ENCODE data around the gene ANKRD42.
A peak's percentile ranks its signal among the peaks of the same experiment; 100 is the strongest.

Gene ANKRD42

GRCh38 chr11:83193315-83194280, at the start of gene ANKRD42:
ANKRD42 (plus strand) TSS chr11:83193712; CDS start chr11:83194671, 959 bp downstream.
- peak; percentile 90 for DNase-seq (ENCODE audit: low spot score)

- DNase-seq (ENCODE audit: low spot score), result no peak
Observed at GRCh38 chr11:83147895-83148294, 45.6 kb upstream of the ANKRD42 start.

GRCh38 chr11:83150450-83150849, 43.1 kb upstream of the ANKRD42 start:
- DNase-seq (ENCODE audit: low spot score), result no peak

DNA sequence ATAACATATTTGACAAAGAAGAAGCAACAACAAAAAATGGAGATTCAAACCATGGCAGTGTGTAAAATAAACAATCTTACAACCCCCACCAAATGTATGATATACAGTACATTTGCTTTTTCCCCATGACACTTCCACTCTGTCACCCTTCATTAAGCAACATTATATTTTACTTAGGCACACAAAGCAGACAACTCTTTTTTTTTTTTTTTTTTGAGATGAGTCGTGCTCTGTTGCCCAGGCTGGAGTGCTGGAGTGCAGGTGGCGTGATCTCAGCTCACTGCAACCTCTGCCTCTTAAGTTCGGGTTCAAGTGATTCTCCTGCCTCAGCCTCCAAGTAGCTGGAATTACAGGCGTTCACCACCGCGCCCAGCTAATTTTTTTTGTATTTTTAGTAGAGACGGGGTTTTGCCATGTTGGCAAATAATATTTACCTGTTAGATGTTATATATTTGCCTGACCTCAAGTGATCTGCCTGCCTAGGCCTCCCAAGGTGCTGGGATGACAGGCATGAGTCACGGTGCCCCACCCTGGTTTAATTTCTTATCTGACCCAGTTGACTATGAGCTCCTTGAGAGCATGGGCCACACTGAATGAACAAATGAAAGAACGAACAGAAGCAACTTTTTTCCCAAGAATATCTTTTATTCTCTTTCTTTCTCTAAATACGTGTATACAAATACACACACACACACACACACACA, 42.1 kb upstream of the ANKRD42 start:
- DNase-seq (ENCODE audit: low spot score), result no peak

DNA sequence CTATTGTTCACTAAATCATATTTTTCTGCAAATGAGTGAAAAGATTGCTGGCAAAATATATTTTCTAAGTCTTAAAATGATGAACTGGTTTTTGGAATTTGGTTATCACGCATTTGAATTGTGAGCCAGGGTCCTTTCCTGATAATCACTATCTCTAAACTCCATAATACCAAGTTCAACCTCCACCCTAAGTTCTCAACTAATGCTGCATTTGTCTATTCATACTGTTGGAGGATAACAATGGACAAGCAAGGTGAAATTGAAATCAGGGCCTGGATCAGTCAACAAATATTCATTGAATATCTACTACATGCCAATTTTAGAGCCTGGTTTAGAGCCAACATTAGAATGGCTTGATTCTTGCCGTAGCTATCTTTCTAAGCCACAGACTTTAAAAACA, 41.2 kb upstream of the ANKRD42 start:
- DNase-seq (ENCODE audit: low spot score), result no peak

DNA sequence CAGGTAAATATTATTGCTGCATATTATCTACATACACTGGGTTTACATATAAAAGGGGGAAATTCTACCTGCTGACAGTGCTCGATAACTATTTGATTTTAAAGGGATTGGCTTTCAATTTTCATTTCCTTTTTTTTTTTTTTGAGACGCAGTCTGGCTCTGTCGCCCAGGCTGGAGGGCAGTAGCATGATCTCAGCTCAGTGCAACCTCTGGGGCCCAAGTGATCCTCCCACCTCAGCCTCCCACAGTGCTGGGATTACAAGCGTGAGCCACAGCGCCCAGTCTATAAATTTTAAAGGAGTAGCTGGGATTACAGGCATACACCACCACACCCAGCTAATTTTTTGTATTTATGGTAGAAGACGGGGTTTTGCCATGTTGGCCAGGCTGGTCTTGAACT, 39.7 kb upstream of the ANKRD42 start:
- DNase-seq (ENCODE audit: low spot score), result no peak

GRCh38 chr11:83156144-83156995, 37.1 kb upstream of the ANKRD42 start:
- peak; percentile 98 for DNase-seq (ENCODE audit: low spot score)

DNA sequence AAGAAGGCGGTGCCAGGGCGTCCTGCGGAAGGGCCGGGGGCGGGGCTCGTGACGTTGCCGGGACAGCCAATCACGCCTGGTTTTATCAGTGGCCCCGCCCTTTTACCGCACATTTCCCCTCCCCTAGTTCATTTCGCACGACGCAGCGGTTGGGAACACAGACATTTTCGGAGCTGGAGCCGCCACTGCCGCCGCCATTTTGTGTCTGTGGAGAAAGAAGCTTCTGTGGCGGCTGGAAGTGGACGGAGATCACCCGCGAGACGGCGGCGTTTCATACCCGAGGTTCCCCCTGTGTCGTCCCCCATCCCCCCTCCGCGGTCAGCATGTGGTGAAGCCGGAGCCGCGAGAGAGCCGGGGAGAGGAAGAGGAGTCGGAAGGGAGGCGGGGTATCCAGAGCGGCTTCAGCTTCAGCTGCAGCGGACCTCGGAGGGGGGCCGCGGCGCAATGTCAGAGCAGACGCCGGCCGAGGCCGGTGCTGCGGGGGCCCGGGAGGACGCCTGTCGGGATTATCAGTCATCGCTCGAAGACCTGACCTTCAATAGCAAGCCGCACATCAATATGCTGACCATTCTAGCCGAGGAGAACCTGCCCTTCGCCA, 36.4 kb upstream of the ANKRD42 start, which contains the start of gene PCF11:
Gene PCF11, plus strand, starts transcription at position 136 of the 598 bp plus-strand sequence. Its CDS starts 309 bp downstream, at position 445.
- DNase-seq (ENCODE audit: low spot score), result peak; percentile 63

- DNase-seq (ENCODE audit: low spot score), result peak; percentile 42
Observed at GRCh38 chr11:83157594-83158356, 35.7 kb upstream of the ANKRD42 start.

DNA sequence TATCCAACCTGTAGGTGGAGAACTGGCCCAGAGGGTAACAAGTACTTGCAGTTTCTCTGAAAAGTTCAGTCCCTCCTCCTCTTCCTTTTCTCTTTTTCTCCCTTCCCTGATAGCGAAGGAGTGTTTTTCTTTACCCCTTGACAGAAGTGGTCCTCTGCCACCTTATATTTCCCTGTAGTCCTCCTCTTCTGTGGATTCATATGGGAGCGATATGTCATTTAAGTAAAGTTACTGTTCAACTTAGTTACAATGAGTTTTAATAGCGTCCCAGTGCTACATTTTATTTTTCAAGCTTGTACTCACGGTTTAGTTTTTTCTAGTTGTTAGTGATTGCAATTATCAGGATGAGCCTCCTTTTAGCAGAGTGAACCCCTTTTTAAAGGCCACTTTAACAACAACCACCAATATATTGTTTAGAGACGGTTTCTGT, 35.1 kb upstream of the ANKRD42 start:
- DNase-seq (ENCODE audit: low spot score), result no peak

DNA sequence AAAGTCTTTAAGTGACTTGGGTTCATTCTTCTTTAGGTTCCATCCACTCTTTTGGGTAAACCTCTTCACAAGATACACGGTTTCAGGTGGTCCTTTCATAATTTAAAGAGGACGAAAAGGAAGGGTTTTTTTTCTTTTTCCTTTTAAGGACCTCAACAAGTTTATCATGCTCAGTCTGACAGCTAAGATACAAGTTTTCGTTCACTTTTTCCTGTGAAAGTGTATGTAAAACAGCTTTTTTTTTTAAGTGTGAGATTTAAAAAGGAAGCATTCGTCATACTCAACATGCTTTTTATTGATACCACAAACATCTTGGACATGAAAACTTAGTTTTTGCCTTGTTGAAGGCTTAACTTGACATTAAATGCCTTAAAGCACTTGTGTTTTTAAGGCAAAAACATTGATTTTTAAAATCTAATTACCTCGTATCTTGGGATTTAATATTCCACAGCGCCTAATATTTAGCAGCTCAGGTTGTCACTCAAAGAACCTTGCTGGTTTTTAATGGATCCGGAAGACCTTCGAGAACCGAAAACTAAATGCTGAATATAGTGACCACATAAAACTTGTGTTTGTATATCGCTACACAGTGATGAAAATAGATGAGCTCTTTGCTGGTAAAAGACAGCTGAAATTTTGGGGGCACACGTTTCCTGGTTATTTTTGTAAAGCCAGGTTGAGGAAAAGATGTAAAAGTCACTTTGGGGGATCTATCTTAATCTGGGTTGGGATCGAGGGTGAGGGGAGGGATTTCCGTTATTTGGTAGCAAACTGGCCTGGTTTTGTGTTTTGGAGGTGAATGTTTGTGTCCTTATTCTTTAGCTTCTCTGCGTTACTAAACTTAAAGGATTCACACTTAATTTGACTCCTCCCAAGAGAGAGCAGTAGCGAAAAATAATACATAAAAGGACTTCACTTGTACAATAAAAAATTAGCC, 34.3 kb upstream of the ANKRD42 start:
- DNase-seq (ENCODE audit: low spot score), result no peak

- DNase-seq (ENCODE audit: low spot score), result no peak
Observed at GRCh38 chr11:83159902-83160865, 33.3 kb upstream of the ANKRD42 start.

DNA sequence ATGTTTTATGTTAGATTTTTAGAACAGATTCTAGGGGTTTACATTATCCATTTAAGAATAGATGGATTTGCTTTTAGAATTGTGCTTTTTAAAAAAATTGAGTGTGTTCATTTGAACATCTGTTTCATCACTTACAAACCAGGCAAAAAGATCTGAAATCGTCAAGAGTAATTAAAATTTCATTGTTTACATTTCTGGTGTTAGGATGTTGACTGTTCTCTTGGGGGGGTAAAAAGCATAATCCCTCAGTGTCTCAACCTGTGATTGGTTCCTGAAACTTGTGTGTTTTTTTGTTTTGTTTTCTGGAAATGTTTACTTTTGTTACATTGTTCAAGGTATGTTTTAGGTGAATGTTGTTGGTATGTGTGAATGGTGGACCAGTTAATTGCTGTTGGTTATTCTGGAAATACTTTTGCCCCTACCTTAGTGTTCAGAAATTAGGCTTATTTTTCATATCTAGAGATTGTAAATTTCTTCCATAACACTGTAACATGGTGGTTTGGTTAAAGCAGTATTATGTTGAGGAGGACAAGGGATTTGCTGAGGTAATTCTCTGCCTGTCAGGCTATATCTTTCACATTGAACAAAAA, 31.8 kb upstream of the ANKRD42 start:
- DNase-seq (ENCODE audit: low spot score), result no peak

- DNase-seq (ENCODE audit: low spot score), result peak; percentile 30
Observed at GRCh38 chr11:83162377-83162776, 31.1 kb upstream of the ANKRD42 start.

DNA sequence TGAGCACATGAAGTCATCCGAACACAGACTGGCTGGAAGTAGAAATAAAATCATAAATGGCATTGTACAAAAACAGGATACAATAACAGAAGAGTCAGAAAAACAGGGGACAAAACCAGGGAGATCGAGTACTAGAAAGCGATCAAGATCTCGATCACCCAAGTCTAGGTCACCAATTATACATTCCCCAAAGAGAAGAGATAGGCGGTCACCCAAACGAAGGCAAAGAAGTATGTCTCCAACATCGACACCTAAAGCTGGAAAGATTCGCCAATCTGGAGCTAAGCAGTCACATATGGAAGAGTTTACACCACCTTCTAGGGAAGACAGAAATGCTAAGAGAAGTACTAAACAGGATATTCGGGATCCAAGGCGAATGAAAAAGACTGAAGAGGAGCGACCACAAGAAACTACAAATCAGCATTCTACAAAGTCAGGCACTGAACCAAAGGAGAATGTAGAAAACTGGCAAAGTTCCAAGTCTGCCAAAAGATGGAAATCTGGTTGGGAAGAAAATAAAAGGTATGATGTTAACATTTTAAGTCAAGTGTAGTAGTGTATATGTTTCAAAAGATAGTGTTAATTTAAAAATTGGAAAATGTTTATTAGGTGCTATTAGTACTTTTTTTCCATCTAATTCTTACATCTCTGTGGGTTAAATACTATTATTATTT, 27.2 kb upstream of the ANKRD42 start:
- DNase-seq (ENCODE audit: low spot score), result no peak

- no peak for DNase-seq (ENCODE audit: low spot score)
Observed at GRCh38 chr11:83168756-83169155, 24.8 kb upstream of the ANKRD42 start.

DNA sequence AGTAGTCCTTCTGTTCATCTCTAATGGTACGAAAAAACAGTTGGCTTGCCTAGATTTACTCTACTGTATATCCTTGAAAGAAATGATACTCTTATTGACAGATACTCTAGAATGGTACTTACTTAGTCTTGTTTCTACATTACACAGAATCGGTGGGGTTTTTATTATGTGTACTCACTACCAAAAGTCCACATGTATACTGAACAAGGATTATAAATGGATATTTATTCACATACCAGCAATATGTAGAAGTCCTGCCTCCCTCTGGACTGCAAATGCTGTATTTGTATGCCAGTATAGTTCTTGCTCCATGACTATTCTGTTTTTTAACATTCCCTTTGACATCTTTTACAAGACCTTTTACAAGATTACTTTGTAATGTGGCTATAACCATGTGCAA, 22.6 kb upstream of the ANKRD42 start:
- no peak for DNase-seq (ENCODE audit: low spot score)

Data from germinal center (tissue), 1 donor.